ENCODE results near the gene ANO9. TPM values are rescaled to one million over a fixed set of nuclear protein-coding genes. Genes with fewer than 3 reads are reported as not detected.
"Not testable (repeated sequence)": the region's sequence is repeated elsewhere in the genome, so short reads cannot be mapped to it uniquely, and the experiment has no call there.

The ANO9 gene
- total and polyA plus RNA-seq, 4 experiments from 2014 or later = 9.4 to 123 (median 67.8) TPM

GRCh38 chr11:469684-470560 is 28.1 kb upstream of the ANO9 start:
- CTCF ChIA-PET (ENCODE audit: partially characterized antibody) = interaction anchor here (1.4 kb wide), 1 partner anchor 13 kb away, joined by 3 read pairs; no protein-coding TSS in a partner anchor
- peaks cover 0 to 3% of the 10 kb centered on the region in 2 donors for H3K36me3 Mint-ChIP-seq
- Histone ChIP-seq H3K27ac (ENCODE audit: low read depth, low read length) (no peak overlapping the region), H3K4me3 (ENCODE audit: low read length in 2 of 2) (no peak overlapping the region), H3K27me3 (ENCODE audit: insufficient read depth, low read length) (no peaks in the 10 kb centered on the region), H3K4me1 (ENCODE audit: insufficient read depth, low read length) (no peaks in the 10 kb centered on the region), H3K36me3 (ENCODE audit: insufficient read depth, low read length) (no peaks in the 10 kb centered on the region), H3K9me3 (ENCODE audit: control insufficient read depth in 1 of 2, low read length in 2 of 2) (no peaks in the 10 kb centered on the region)
- peaks cover 0 to 4% (median under 1%) of the 10 kb centered on the region in 4 donors for H3K4me1 Mint-ChIP-seq
- H3K27ac Mint-ChIP-seq = peak overlapping the region in 1 of 7 donors; percentile 70
- no peaks in the 10 kb centered on the region for H3K27me3 Mint-ChIP-seq
- no peak for DNase-seq
- POLR2A ChIA-PET (ENCODE audit: partially characterized antibody) = no interaction called here
- H3K9me3 Mint-ChIP-seq = no peaks in the 10 kb centered on the region
- intact Hi-C loops (cut with micrococcal nuclease) = no loop called here
- no peak overlapping the region for H3K4me3 Mint-ChIP-seq

DNA sequence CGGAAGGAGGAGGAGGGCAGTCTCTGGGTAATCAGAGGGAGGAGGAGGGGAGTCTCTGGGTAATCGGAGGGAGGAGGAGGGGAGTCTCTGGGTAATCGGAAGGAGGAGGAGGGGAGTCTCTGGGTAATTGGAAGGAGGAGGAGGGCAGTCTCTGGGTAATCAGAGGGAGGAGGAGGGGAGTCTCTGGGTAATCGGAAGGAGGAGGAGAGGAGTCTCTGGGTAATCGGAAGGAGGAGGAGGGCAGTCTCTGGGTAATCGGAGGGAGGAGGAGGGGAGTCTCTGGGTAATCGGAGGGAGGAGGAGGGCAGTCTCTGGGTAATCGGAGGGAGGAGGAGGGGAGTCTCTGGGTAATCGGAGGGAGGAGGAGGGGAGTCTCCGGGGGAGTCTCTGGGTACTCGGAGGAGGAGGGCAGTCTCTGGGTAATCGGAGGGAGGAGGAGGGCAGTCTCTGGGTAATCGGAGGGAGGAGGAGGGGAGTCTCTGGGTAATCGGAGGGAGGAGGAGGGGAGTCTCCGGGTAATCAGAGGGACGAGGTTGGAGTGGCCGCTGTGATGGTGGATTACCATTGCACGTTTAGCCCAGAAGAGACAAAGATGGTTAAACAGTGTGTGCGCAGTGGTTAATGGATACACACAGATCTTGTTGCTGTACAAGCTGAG is 27.3 kb upstream of the ANO9 start:
- not testable (repeated sequence) for H3K4me3 Mint-ChIP-seq

GRCh38 chr11:468493-468892 is 26.7 kb upstream of the ANO9 start:
- Histone ChIP-seq H3K36me3 (ENCODE audit: insufficient read depth, low read length) (no peaks in the 10 kb centered on the region), H3K27ac (ENCODE audit: low read depth, low read length) (no peak overlapping the region), H3K4me3 (ENCODE audit: low read length in 2 of 2) (no peak overlapping the region), H3K9me3 (ENCODE audit: control insufficient read depth in 1 of 2, low read length in 2 of 2) (no peaks in the 10 kb centered on the region), H3K4me1 (ENCODE audit: insufficient read depth, low read length) (no peaks in the 10 kb centered on the region), H3K27me3 (ENCODE audit: insufficient read depth, low read length) (no peaks in the 10 kb centered on the region)
- CTCF ChIA-PET (ENCODE audit: partially characterized antibody) = no interaction called here
- POLR2A ChIA-PET (ENCODE audit: partially characterized antibody) = no interaction called here
- no peaks in the 10 kb centered on the region for H3K27me3 Mint-ChIP-seq
- DNase-seq = no peak
- peak overlapping the region in 1 of 7 donors; percentile 22 for H3K27ac Mint-ChIP-seq
- peaks cover 0 to 4% (median under 1%) of the 10 kb centered on the region in 4 donors for H3K4me1 Mint-ChIP-seq
- intact Hi-C loops (cut with micrococcal nuclease) = no loop called here
- H3K4me3 Mint-ChIP-seq = no peak overlapping the region
- no peaks in the 10 kb centered on the region for H3K9me3 Mint-ChIP-seq
- peaks cover 0 to 3% of the 10 kb centered on the region in 2 donors for H3K36me3 Mint-ChIP-seq

More for the DNA sequence above, 27.3 kb upstream of the ANO9 start:
- H3K9me3 ChIP-seq (ENCODE audit: control insufficient read depth in 1 of 2, low read length in 2 of 2); DNase-seq; H3K36me3 Mint-ChIP-seq; H3K27me3 ChIP-seq (ENCODE audit: insufficient read depth, low read length); H3K36me3 ChIP-seq (ENCODE audit: insufficient read depth, low read length); H3K4me1 Mint-ChIP-seq; H3K27ac ChIP-seq (ENCODE audit: low read depth, low read length); intact Hi-C loops (cut with micrococcal nuclease); H3K27ac Mint-ChIP-seq; H3K4me1 ChIP-seq (ENCODE audit: insufficient read depth, low read length); H3K9me3 Mint-ChIP-seq; H3K27me3 Mint-ChIP-seq; POLR2A ChIA-PET (ENCODE audit: partially characterized antibody); H3K4me3 ChIP-seq (ENCODE audit: low read length in 2 of 2): not testable (repeated sequence)
- CTCF ChIA-PET (ENCODE audit: partially characterized antibody) = interaction anchor here (1.4 kb wide), 1 partner anchor 12 kb away, joined by 3 read pairs; no protein-coding TSS in a partner anchor

- DNase-seq = no peak
- CTCF ChIA-PET (ENCODE audit: partially characterized antibody) = no interaction called here
- Mint-ChIP-seq H3K4me1 (peaks cover 0 to 4% (median under 1%) of the 10 kb centered on the region in 4 donors), H3K4me3 (no peak overlapping the region), H3K27ac (peak overlapping the region in 1 of 7 donors; percentile 50), H3K27me3 (no peaks in the 10 kb centered on the region), H3K36me3 (peaks cover 0 to 3% of the 10 kb centered on the region in 2 donors), H3K9me3 (no peaks in the 10 kb centered on the region)
- H3K4me3 ChIP-seq (ENCODE audit: low read length in 2 of 2) = no peak overlapping the region
- H3K27me3 ChIP-seq (ENCODE audit: insufficient read depth, low read length) = no peaks in the 10 kb centered on the region
- no peak overlapping the region for H3K27ac ChIP-seq (ENCODE audit: low read depth, low read length)
- no peaks in the 10 kb centered on the region for H3K9me3 ChIP-seq (ENCODE audit: control insufficient read depth in 1 of 2, low read length in 2 of 2)
- no peaks in the 10 kb centered on the region for H3K36me3 ChIP-seq (ENCODE audit: insufficient read depth, low read length)
- POLR2A ChIA-PET (ENCODE audit: partially characterized antibody) = no interaction called here
- intact Hi-C loops (cut with micrococcal nuclease) = no loop called here
- no peaks in the 10 kb centered on the region for H3K4me1 ChIP-seq (ENCODE audit: insufficient read depth, low read length)
These were observed 26.2 kb upstream of the ANO9 start for GRCh38 chr11:468036-468435.

- Histone ChIP-seq H3K9me3 (ENCODE audit: control insufficient read depth in 1 of 2, low read length in 2 of 2) (no peaks in the 10 kb centered on the region), H3K36me3 (ENCODE audit: insufficient read depth, low read length) (no peaks in the 10 kb centered on the region), H3K27me3 (ENCODE audit: insufficient read depth, low read length) (no peaks in the 10 kb centered on the region), H3K4me1 (ENCODE audit: insufficient read depth, low read length) (no peaks in the 10 kb centered on the region), H3K4me3 (ENCODE audit: low read length in 2 of 2) (no peak overlapping the region), H3K27ac (ENCODE audit: low read depth, low read length) (no peak overlapping the region)
- DNase-seq = no peak
- ChIA-PET POLR2A (ENCODE audit: partially characterized antibody) (interaction anchor here (1.0 to 1.8 kb wide), 3 partner anchors 8 to 15 kb away, joined by 3 to 6 read pairs (median 3); no protein-coding TSS in a partner anchor), CTCF (ENCODE audit: partially characterized antibody) (no interaction called here)
- H3K36me3 Mint-ChIP-seq = peaks cover 0 to 3% of the 10 kb centered on the region in 2 donors
- H3K9me3 Mint-ChIP-seq = no peaks in the 10 kb centered on the region
- no peak overlapping the region for H3K4me3 Mint-ChIP-seq
- intact Hi-C loops (cut with micrococcal nuclease) = no loop called here
- peaks cover 0 to 4% (median under 1%) of the 10 kb centered on the region in 4 donors for H3K4me1 Mint-ChIP-seq
- peak overlapping the region in 1 of 7 donors; percentile 83 for H3K27ac Mint-ChIP-seq
- H3K27me3 Mint-ChIP-seq = no peaks in the 10 kb centered on the region
These were observed 24.2 kb upstream of the ANO9 start for GRCh38 chr11:465896-466530.

DNA sequence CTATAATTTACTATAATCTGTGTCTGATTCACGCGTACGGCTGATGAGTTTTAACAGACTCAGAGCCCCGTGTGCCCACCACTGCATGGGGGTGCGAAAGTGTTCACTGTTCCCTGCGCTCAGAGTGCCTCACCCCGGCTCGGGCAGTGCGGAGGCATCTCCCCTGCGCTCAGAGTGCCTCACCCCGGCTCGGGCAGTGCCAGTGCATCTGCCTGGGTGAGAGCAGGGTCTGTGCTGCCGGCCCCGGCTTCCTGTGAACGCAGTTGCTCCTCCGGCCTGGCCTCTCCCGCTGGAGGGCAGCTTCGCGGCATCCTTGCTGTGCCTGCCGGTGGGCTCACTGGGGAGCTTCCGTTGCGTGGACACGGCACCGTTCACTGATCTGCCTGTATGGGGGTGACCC is 22.5 kb upstream of the ANO9 start:
- intact Hi-C loops (cut with micrococcal nuclease) = no loop called here
- Mint-ChIP-seq H3K27me3 (no peaks in the 10 kb centered on the region), H3K36me3 (peaks cover 0 to 3% of the 10 kb centered on the region in 2 donors), H3K4me3 (no peak overlapping the region), H3K27ac (no peak overlapping the region), H3K9me3 (no peaks in the 10 kb centered on the region), H3K4me1 (peaks cover 0 to 4% (median 0%) of the 10 kb centered on the region in 4 donors)
- Histone ChIP-seq H3K36me3 (ENCODE audit: insufficient read depth, low read length) (no peaks in the 10 kb centered on the region), H3K4me1 (ENCODE audit: insufficient read depth, low read length) (no peaks in the 10 kb centered on the region), H3K27ac (ENCODE audit: low read depth, low read length) (no peak overlapping the region), H3K9me3 (ENCODE audit: control insufficient read depth in 1 of 2, low read length in 2 of 2) (no peaks in the 10 kb centered on the region), H3K4me3 (ENCODE audit: low read length in 2 of 2) (no peak overlapping the region), H3K27me3 (ENCODE audit: insufficient read depth, low read length) (no peaks in the 10 kb centered on the region)
- ChIA-PET POLR2A (ENCODE audit: partially characterized antibody) (interaction anchor here (1.8 kb wide), 1 partner anchor 13 kb away, joined by 6 read pairs; no protein-coding TSS in a partner anchor), CTCF (ENCODE audit: partially characterized antibody) (no interaction called here)
- DNase-seq = no peak
